ENCODE results near the gene OTOF. TPM values are rescaled to one million over a fixed set of nuclear protein-coding genes. Genes with fewer than 3 reads are reported as not detected.

OTOF gene
- total and polyA plus RNA-seq, 2 donors (not counting 3 experiments of a cell fraction or from before 2014, with no cell fraction given): 0.06 to 0.22 TPM

GRCh38 chr2:26485099-26485498 lies 7.2 kb upstream of the OTOF start:
- H3K79me2 ChIP-seq (ENCODE audit: control insufficient read depth, insufficient read depth, low read length): no peaks in the 10 kb centered on the region
- FAIRE-seq (no peak), DNase-seq (ENCODE audit: low read depth, low spot score) (no peak)
- H3K4me1 ChIP-seq (ENCODE audit: control insufficient read depth, extremely low read depth, insufficient read depth, low read length): no peaks in the 10 kb centered on the region
- no peaks in the 10 kb centered on the region for H3K36me3 ChIP-seq (ENCODE audit: control insufficient read depth in 2 of 2, extremely low read depth in 1 of 2, insufficient read depth in 2 of 2, low read length in 2 of 2)
- H3K9ac ChIP-seq (replicated peaks; ENCODE audit: extremely low read depth, insufficient read depth, low read length): no peak overlapping the region
- H4K20me1 ChIP-seq (replicated peaks; ENCODE audit: control insufficient read depth, extremely low read depth, insufficient read depth, low read length): no peaks in the 10 kb centered on the region
- TF ChIP-seq CTCF (IDR thresholded peaks at IDR 0.05; ENCODE audit: extremely low read depth in 1 of 2, insufficient read depth in 1 of 2, low read depth in 1 of 2, low read length in 2 of 2) (no peak), MAX (IDR thresholded peaks at IDR 0.05; ENCODE audit: insufficient read depth, insufficient read length) (no peak), MYC (IDR thresholded peaks at IDR 0.05; ENCODE audit: low read depth, low read length) (no peak), JUN (IDR thresholded peaks at IDR 0.05; ENCODE audit: borderline replicate concordance, insufficient read depth, insufficient read length, low read depth) (no peak), POLR2A (IDR thresholded peaks at IDR 0.05; ENCODE audit: low read depth, low read length) (no peak), GATA2 (IDR thresholded peaks at IDR 0.05; ENCODE audit: insufficient read depth, insufficient read length, low read depth, low read length) (no peak), EZH2 (IDR thresholded peaks at IDR 0.05; ENCODE audit: borderline replicate concordance, low read depth, low read length, severe bottlenecking) (no peak), FOS (IDR thresholded peaks at IDR 0.05; ENCODE audit: borderline replicate concordance, insufficient read depth, low read length) (no peak), POLR2AphosphoS5 (IDR thresholded peaks at IDR 0.05; ENCODE audit: insufficient read depth, low read depth, low read length) (no peak)
- H3K9me3 ChIP-seq (replicated peaks; ENCODE audit: control insufficient read depth, insufficient read depth, low read length): no peaks in the 10 kb centered on the region
- H3K4me2 ChIP-seq (ENCODE audit: insufficient read depth, low read length): no peak overlapping the region
- ChIA-PET CTCF (no interaction called here), POLR2A (no interaction called here)
- no peaks in the 10 kb centered on the region for H3K9me1 ChIP-seq (replicated peaks; ENCODE audit: control insufficient read depth, extremely low read depth, insufficient read depth, low read length)
- dilution Hi-C loops (cut with MboI; ENCODE audit: extremely low pct_ligation_motif_present, low sequenced_read_pairs) (no loop called here), intact Hi-C loops (cut with micrococcal nuclease) (no loop called here)
- H3K27me3 ChIP-seq (ENCODE audit: control insufficient read depth in 2 of 2, insufficient read depth in 2 of 2, low read length in 2 of 2): no peaks in the 10 kb centered on the region
- H3K27ac ChIP-seq (ENCODE audit: insufficient read depth, low read depth, low read length): no peak overlapping the region
- H3K4me3 ChIP-seq (replicated peaks in 1 of 3; ENCODE audit: insufficient read depth in 1 of 3, low read depth in 1 of 3, low read length in 3 of 3): no peak overlapping the region
- H2AFZ ChIP-seq (ENCODE audit: low read depth, low read length): no peak overlapping the region
- no TSS peak for BruUV-seq (replicated peaks)

All from endothelial cell of umbilical vein (primary cell).